Measurements from ENCODE around the gene BLVRA. TPM values are rescaled to one million over a fixed set of nuclear protein-coding genes. Genes with fewer than 3 reads are reported as not detected.
"Not testable (repeated sequence)": the region's sequence is repeated elsewhere in the genome, so short reads cannot be mapped to it uniquely, and the experiment has no call there.

BLVRA gene
- total and polyA plus RNA-seq, 11 donors = 32.6 to 68.3 (median 44.1) TPM

GRCh38 chr7:43727003-43727402, 31.5 kb upstream of the BLVRA start:
- DNase-seq = no peak
- Histone ChIP-seq H3K4me3 (no peak overlapping the region), H3K27me3 (no peaks in the 10 kb centered on the region), H3K27ac (no peak overlapping the region), H3K4me1 (peaks cover 0 to 42% (median 21%) of the 10 kb centered on the region in 12 donors), H3K9me3 (no peaks in the 10 kb centered on the region), H3K36me3 (no peaks in the 10 kb centered on the region)
- intact Hi-C loops (cut with DNase I) = loop anchor here in 9 of 10 donors (5.0 to 10.0 kb wide), 5 partner anchors 108 to 792 kb away; partner anchors contain the start of genes MRPL32 (in 2 of the 9), PSMA2 (in 2 of the 9) and STK17A (in 1 of the 9)
- ATAC-seq = no peak
- TF ChIP-seq CTCF (IDR thresholded peaks at IDR 0.05) (no peak), POLR2A (IDR thresholded peaks at IDR 0.05) (no peak)
- 87 to 91% (median 90%) methylated on average over 5 of the region's 5 CpGs for WGBS, 4 donors

- Histone ChIP-seq H3K27me3 (no peaks in the 10 kb centered on the region), H3K4me3 (no peak overlapping the region), H3K27ac (no peak overlapping the region), H3K36me3 (no peaks in the 10 kb centered on the region), H3K4me1 (peaks cover 0 to 42% (median 21%) of the 10 kb centered on the region in 12 donors), H3K9me3 (no peaks in the 10 kb centered on the region)
- DNase-seq (no peak), ATAC-seq (no peak)
- TF ChIP-seq POLR2A (IDR thresholded peaks at IDR 0.05) (no peak), CTCF (IDR thresholded peaks at IDR 0.05) (no peak)
- intact Hi-C loops (cut with DNase I) = loop anchor here in 9 of 10 donors (5.0 to 10.0 kb wide), 5 partner anchors 107 to 793 kb away; partner anchors contain the start of genes MRPL32 (in 2 of the 9), PSMA2 (in 2 of the 9) and STK17A (in 1 of the 9)
- whole genome bisulfite sequencing, 4 donors = 42 to 89% (median 76%) methylated on average over 1 of the region's 1 CpG
Measured at GRCh38 chr7:43727494-43727893, 31.0 kb upstream of the BLVRA start.

GRCh38 chr7:43729214-43729923, 29.1 kb upstream of the BLVRA start, which contains the start of gene COA1:
TSS of gene COA1 (minus strand) at chr7:43729523. CDS start at chr7:43648614, 80,909 bp downstream.
- Histone ChIP-seq H3K9me3 (no peaks in the 10 kb centered on the region), H3K36me3 (no peaks in the 10 kb centered on the region), H3K27ac (peak within 1 kb of the TSS; percentile 82 to 92 (median 88)), H3K4me3 (peak within 1 kb of the TSS; percentile 60 to 95 (median 81)), H3K4me1 (peaks cover 0 to 42% (median 19%) of the 10 kb centered on the region in 12 donors), H3K27me3 (no peaks in the 10 kb centered on the region)
- WGBS, 4 donors = 0% methylated on average over 55 to 66 of the region's 66 CpGs
- intact Hi-C loops (cut with DNase I) = loop anchor here in 9 of 10 donors (2.0 to 10.0 kb wide), 6 partner anchors 105 to 795 kb away; partner anchors contain the start of genes MRPL32 (in 2 of the 9), PSMA2 (in 2 of the 9) and STK17A (in 2 of the 9)
- ATAC-seq (peak; percentile 98 to 99 (median 99)), DNase-seq (peak; percentile 83 to 91 (median 89))
- TF ChIP-seq CTCF (IDR thresholded peaks at IDR 0.05) (peak in 1 of 12 donors; percentile 19), POLR2A (IDR thresholded peaks at IDR 0.05) (peak in 1 of 2 donors; percentile 57)

- intact Hi-C loops (cut with DNase I) = loop anchor here in 9 of 10 donors (2.0 to 10.0 kb wide), 7 partner anchors 27 to 795 kb away; partner anchors contain the start of genes MRPL32 (in 2 of the 9), PSMA2 (in 2 of the 9) and STK17A (in 2 of the 9)
- H3K9me3 ChIP-seq = no peaks in the 10 kb centered on the region
- no peaks in the 10 kb centered on the region for H3K27me3 ChIP-seq
- DNase-seq (no peak), ATAC-seq (peak; percentile 13 to 66 (median 42))
- TF ChIP-seq CTCF (IDR thresholded peaks at IDR 0.05) = no peak
- TF ChIP-seq POLR2A (IDR thresholded peaks at IDR 0.05) = no peak
- WGBS, 4 donors = 10 to 15% (median 14%) methylated on average over 4 of the region's 4 CpGs
- H3K36me3 ChIP-seq = no peaks in the 10 kb centered on the region
- peak overlapping the region; percentile 60 to 95 (median 81) for H3K4me3 ChIP-seq
- peak overlapping the region; percentile 82 to 92 (median 88) for H3K27ac ChIP-seq
- peaks cover 0 to 42% (median 19%) of the 10 kb centered on the region in 12 donors for H3K4me1 ChIP-seq
Measured at GRCh38 chr7:43729924-43730248, 28.6 kb upstream of the BLVRA start.

GRCh38 chr7:43731494-43731893, 27.0 kb upstream of the BLVRA start:
- DNase-seq, H3K36me3 ChIP-seq, ATAC-seq, H3K9me3 ChIP-seq, H3K27me3 ChIP-seq, H3K4me3 ChIP-seq, H3K27ac ChIP-seq: not testable (repeated sequence)
- H3K4me1 ChIP-seq = peaks cover 0 to 42% (median 17%) of the 10 kb centered on the region in 12 donors
- intact Hi-C loops (cut with DNase I) = loop anchor here in 1 of 10 donors (2.0 kb wide), 1 partner anchor 25 kb away; no protein-coding TSS in a partner anchor
- WGBS, 4 donors = 76 to 88% (median 86%) methylated on average over 3 of the region's 3 CpGs

- 70 to 76% (median 72%) methylated on average over 18 of the region's 18 CpGs for WGBS, 4 donors
- intact Hi-C loops (cut with DNase I); ATAC-seq: not testable (repeated sequence)
Measured at GRCh38 chr7:43734575-43735332, 23.7 kb upstream of the BLVRA start.

More at GRCh38 chr7:43734575-43735332, 23.7 kb upstream of the BLVRA start:
- not testable (repeated sequence) for H3K4me3 ChIP-seq, H3K9me3 ChIP-seq, H3K27ac ChIP-seq, DNase-seq, H3K27me3 ChIP-seq, H3K36me3 ChIP-seq
- H3K4me1 ChIP-seq = peaks cover 0 to 16% (median 2%) of the 10 kb centered on the region in 12 donors
